HCT116 (cell line): ENCODE results near the gene LDB2. TPM values are rescaled to one million over a fixed set of nuclear protein-coding genes. Genes with fewer than 3 reads are reported as not detected.

Experiments used
- ATAC-seq: fragments of 200-7000 bp; cut with Tn5 transposase; 2 replicates; pipeline ENCODE4 v1.9.1; 2020; ENCODE audit warnings: mild to moderate bottlenecking, moderate library complexity
- BruUV-seq: library from RNA; stranded (reverse); fragments of 400-500 nt; replicated peaks from 2 replicates; lab custom pipeline; 2021; lab: Mats Ljungman, UMichigan
- CTCF ChIA-PET: fragments of 300-600 bp; sonication (Branson Sonifier 250); formaldehyde crosslinking; loops from one replicate; lab custom pipeline; 2021; ENCODE audit warnings: antibody characterized with exemption; lab: Charles Lee
- POLR2A ChIA-PET: fragments of 300-600, 350-600 bp; sonication (Branson Sonifier 250); formaldehyde crosslinking; loops from one replicate; lab custom pipeline; 2021; ENCODE audit warnings: antibody characterized with exemption; lab: Charles Lee
- RAD21 ChIA-PET, 2 experiments: fragments of 300-600 bp; sonication (Branson Sonifier 250); formaldehyde crosslinking; loops; one replicate each; lab custom pipeline; 2023; ENCODE audit warnings: low total read pairs in 2 of 2; ENCODE audit not compliant: uncharacterized antibody in 2 of 2, unreplicated experiment in 2 of 2, low non-redundant PET in 1 of 2; lab: Charles Lee
- DNase-seq: peaks from one replicate; pipeline ENCODE4 v3.0.0-alpha.2; 2010; ENCODE audit warnings: low read depth, low spot score
- H2AFZ ChIP-seq: fragments of 200-600 bp; shearing (Covaris generic), sonication (generic); 2 replicates; pipeline ENCODE4 v1.6.1; 2017; ENCODE audit warnings: low read depth, mixed run types, mixed read lengths, antibody characterized with exemption, low read length; ENCODE audit not compliant: poor library complexity, severe bottlenecking
- H3K27ac ChIP-seq: 2 replicates; pipeline ENCODE4 v1.5.1; 2012; ENCODE audit warnings: low read depth, low read length
- H3K27me3 ChIP-seq: fragments of 200-600 bp; sonication (generic); 2 replicates; pipeline ENCODE4 v1.6.1; 2016; ENCODE audit warnings: mixed run types, low read length, mixed read lengths; ENCODE audit not compliant: insufficient read depth
- H3K36me3 ChIP-seq, 2 experiments: fragments of 200-500 bp in 1 of 2; fragments of 200-600 bp in 1 of 2; sonication (Bioruptor generic) in 1 of 2; sonication (generic) in 1 of 2; 2 replicates each; pipeline versions ENCODE4 v1.5.1 to v1.6.1; 2014 to 2016; ENCODE audit warnings: low read length in 2 of 2, inconsistent platforms in 1 of 2, mixed read lengths in 1 of 2, mixed run types in 1 of 2; ENCODE audit not compliant: insufficient read depth in 2 of 2, control insufficient read depth in 1 of 2
- H3K4me1 ChIP-seq, 2 experiments: fragments of 200-600 bp in 1 of 2; sonication (generic) in 1 of 2; 2 replicates each; pipeline versions ENCODE4 v1.5.1 to v1.6.1; 2012 to 2017; ENCODE audit warnings: low read length in 2 of 2, inconsistent platforms in 1 of 2, mild to moderate bottlenecking in 1 of 2, mixed read lengths in 1 of 2, mixed run types in 1 of 2, moderate library complexity in 1 of 2; ENCODE audit not compliant: insufficient read depth in 2 of 2, control insufficient read depth in 1 of 2
- H3K4me2 ChIP-seq: fragments of 200-600 bp; sonication (generic); 2 replicates; pipeline ENCODE4 v1.6.1; 2017; ENCODE audit warnings: mixed run types, low read length, mixed read lengths
- H3K4me3 ChIP-seq, 2 experiments: fragments of 200-600 bp in 1 of 2; sonication (generic) in 1 of 2; replicated peaks in 1 of 2; 2 replicates each; pipeline ENCODE4 v1.5.1; 2011 to 2016; ENCODE audit warnings: low read length in 2 of 2, control low read depth in 1 of 2, low read depth in 1 of 2, mild to moderate bottlenecking in 1 of 2, mixed read lengths in 1 of 2, mixed run types in 1 of 2
- H3K79me2 ChIP-seq: fragments of 200-600 bp; sonication (generic); 2 replicates; pipeline ENCODE4 v1.6.1; 2017; ENCODE audit warnings: mild to moderate bottlenecking, mixed run types, low read length, moderate library complexity, mixed read lengths; ENCODE audit not compliant: insufficient read depth
- H3K9ac ChIP-seq: fragments of 200-600 bp; sonication (generic); 2 replicates; pipeline ENCODE4 v1.6.1; 2016; ENCODE audit warnings: low read length, mixed read lengths
- H3K9me2 ChIP-seq: fragments of 200-600 bp; sonication (generic), shearing (Covaris generic); 2 replicates; pipeline ENCODE4 v1.6.1; 2017; ENCODE audit warnings: mixed run types, mild to moderate bottlenecking, moderate library complexity; ENCODE audit not compliant: insufficient read depth
- H3K9me3 ChIP-seq, 2 experiments: fragments of 200-500 bp in 1 of 2; fragments of 200-600 bp in 1 of 2; sonication (Bioruptor generic) in 1 of 2; sonication (generic) in 1 of 2; 2 replicates each; pipeline ENCODE4 v1.6.1; 2014 to 2017; ENCODE audit warnings: low read length in 2 of 2, mixed read lengths in 2 of 2, inconsistent platforms in 1 of 2, low read depth in 1 of 2, mild to moderate bottlenecking in 1 of 2, mixed run types in 1 of 2, moderate library complexity in 1 of 2; ENCODE audit not compliant: control insufficient read depth in 1 of 2, insufficient read depth in 1 of 2
- H4K20me1 ChIP-seq: fragments of 200-600 bp; sonication (generic), shearing (Covaris generic); 2 replicates; pipeline ENCODE4 v1.6.1; 2017; ENCODE audit warnings: mixed run types, mild to moderate bottlenecking, moderate library complexity; ENCODE audit not compliant: insufficient read depth
- CBX3 ChIP-seq: IDR thresholded peaks from 2 replicates; pipeline ENCODE4 v1.6.1; 2012; ENCODE audit warnings: low read depth
- CEBPB ChIP-seq: IDR thresholded peaks from 2 replicates; pipeline ENCODE4 v1.6.1; 2012; ENCODE audit warnings: low read depth
- EGR1 ChIP-seq: IDR thresholded peaks from 2 replicates; pipeline ENCODE4 v1.6.1; 2012; ENCODE audit warnings: low read depth
- ELF1 ChIP-seq: IDR thresholded peaks from 2 replicates; pipeline ENCODE4 v1.6.1; 2012; ENCODE audit warnings: low read depth, borderline replicate concordance
- EZH2 ChIP-seq: fragments of 200-600 bp; sonication (generic); IDR thresholded peaks from 2 replicates; pipeline ENCODE4 v1.6.1; 2017; ENCODE audit warnings: antibody characterized with exemption, mixed run types
- EZH2phosphoT487 ChIP-seq: fragments of 200-600 bp; IDR thresholded peaks from 2 replicates; pipeline ENCODE4 v1.6.1; 2018; ENCODE audit warnings: antibody characterized with exemption, borderline replicate concordance
- MAX ChIP-seq: IDR thresholded peaks from 2 replicates; pipeline ENCODE4 v1.6.1; 2012
- POLR2A ChIP-seq: IDR thresholded peaks from 2 replicates; pipeline ENCODE4 v1.7.0; 2011; ENCODE audit warnings: borderline replicate concordance; ENCODE audit not compliant: insufficient read depth, insufficient read length; ENCODE audit errors: extremely low read depth
- POLR2AphosphoS5 ChIP-seq: IDR thresholded peaks from 2 replicates; pipeline ENCODE4 v1.6.1; 2011; ENCODE audit warnings: mild to moderate bottlenecking, low read depth, low read length, moderate library complexity
- RAD21 ChIP-seq: IDR thresholded peaks from 2 replicates; pipeline ENCODE4 v1.6.1; 2012; ENCODE audit warnings: low read depth, mild to moderate bottlenecking
- SP1 ChIP-seq: IDR thresholded peaks from 2 replicates; pipeline ENCODE4 v1.6.1; 2012; ENCODE audit warnings: low read depth
- YY1 ChIP-seq: IDR thresholded peaks from 2 replicates; pipeline ENCODE4 v1.6.1; 2011; ENCODE audit warnings: low read length, low read depth, moderate library complexity, mild to moderate bottlenecking; ENCODE audit not compliant: insufficient replicate concordance; ENCODE audit errors: extremely low read depth
- ZNF274 ChIP-seq: fragments of 200-500 bp; sonication (Bioruptor generic); IDR thresholded peaks from 2 replicates; pipeline ENCODE4 v1.6.1; 2014; ENCODE audit warnings: mild to moderate bottlenecking, low read depth, low read length, inconsistent platforms
- intact Hi-C: fragments of 100-400 bp; cut with micrococcal nuclease; formaldehyde crosslinking; loops from 2 replicates; pipeline ENCODE4 v1.10.0; 2022
- total RNA-seq: library from RNA; stranded (reverse); gene quantifications from one replicate; pipeline ENCODE4 v1.2.1, GENCODE V29; 2021; ENCODE audit not compliant: unreplicated experiment
- TF ChIP-seq, protein P1 (sequence below): IDR thresholded peaks from 2 replicates; pipeline ENCODE4 v1.6.1; 2012; ENCODE audit warnings: low read depth

LDB2 gene
- total RNA-seq, 1 experiment from 2014 or later, result 0.12 TPM

DNA sequence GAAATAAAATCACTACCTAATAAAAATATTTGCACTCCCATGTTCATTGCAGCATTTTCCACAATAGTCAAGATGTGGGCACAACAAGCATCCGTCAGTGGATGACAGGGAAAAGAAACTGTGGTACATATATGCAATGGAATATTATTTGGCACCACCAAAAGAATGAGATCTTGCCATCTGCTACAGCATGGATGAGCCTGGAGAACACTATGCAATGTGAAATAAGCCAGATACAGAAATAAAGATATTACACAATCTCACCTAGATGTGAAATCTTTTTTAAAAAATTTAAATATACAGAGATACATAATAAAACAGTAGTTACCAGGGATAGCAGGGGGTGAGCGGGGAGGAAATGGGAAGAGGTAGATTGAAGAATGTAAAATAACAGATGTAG, 44.8 kb downstream of the LDB2 start:
- no peak for DNase-seq
- H3K9ac ChIP-seq, result no peak overlapping the region
- ChIA-PET CTCF (no interaction called here), POLR2A (no interaction called here)
- H3K27ac ChIP-seq, result no peak overlapping the region
- no peaks in the 10 kb centered on the region for H4K20me1 ChIP-seq
- no peak for ATAC-seq
- H3K36me3 ChIP-seq, result no peaks in the 10 kb centered on the region
- H3K4me3 ChIP-seq, result no peak overlapping the region
- H3K9me3 ChIP-seq, result no peaks in the 10 kb centered on the region
- H3K27me3 ChIP-seq, result no peaks in the 10 kb centered on the region
- no TSS peak for BruUV-seq
- H3K4me2 ChIP-seq, result no peak overlapping the region
- TF ChIP-seq CEBPB, result no peak
- TF ChIP-seq EGR1, result no peak
- TF ChIP-seq ELF1, result no peak
- no peak for TF ChIP-seq EZH2phosphoT487
- TF ChIP-seq SP1, result no peak
- no peak for TF ChIP-seq ZNF274
- no peak for TF ChIP-seq CBX3
- TF ChIP-seq POLR2A, result no peak
- TF ChIP-seq, all 23 proteins: peak for 0
- Histone ChIP-seq H2AFZ (no peak overlapping the region), H3K4me1 (no peaks in the 10 kb centered on the region), H3K9me2 (no peaks in the 10 kb centered on the region), H3K79me2 (no peaks in the 10 kb centered on the region)
- intact Hi-C loops, result no loop called here
- RAD21 ChIA-PET, result no interaction called here

DNA sequence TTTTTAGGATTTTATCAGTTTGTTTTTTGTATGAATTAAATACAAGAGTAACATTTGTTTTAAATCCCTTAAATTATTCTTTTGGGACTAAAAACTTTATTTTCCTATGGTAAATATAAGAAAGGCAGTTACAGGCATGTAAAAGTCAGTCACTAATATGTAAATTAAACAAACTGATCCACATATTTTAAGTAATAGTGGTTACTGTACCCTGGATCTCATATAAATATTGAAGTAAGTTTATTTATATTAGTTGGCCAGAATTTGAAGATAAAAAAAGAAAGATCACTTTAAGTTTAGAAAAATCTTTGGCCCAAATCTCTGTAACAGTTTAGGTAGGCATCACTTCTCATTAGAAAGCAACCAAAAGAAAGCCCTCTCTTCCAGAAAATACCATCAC, 45.8 kb downstream of the LDB2 start:
- H3K9me2 ChIP-seq, result no peaks in the 10 kb centered on the region
- ChIA-PET POLR2A (no interaction called here), CTCF (no interaction called here), RAD21 (no interaction called here)
- H3K4me3 ChIP-seq, result no peak overlapping the region
- no peak overlapping the region for H3K9ac ChIP-seq
- no peaks in the 10 kb centered on the region for H4K20me1 ChIP-seq
- intact Hi-C loops, result no loop called here
- TF ChIP-seq RAD21 (no peak), EGR1 (no peak), ELF1 (no peak), ZNF274 (no peak), EZH2 (no peak), CEBPB (no peak), POLR2A (no peak), YY1 (no peak), EZH2phosphoT487 (no peak), POLR2AphosphoS5 (no peak), MAX (no peak), SP1 (no peak)
- TF ChIP-seq, protein P1, sequence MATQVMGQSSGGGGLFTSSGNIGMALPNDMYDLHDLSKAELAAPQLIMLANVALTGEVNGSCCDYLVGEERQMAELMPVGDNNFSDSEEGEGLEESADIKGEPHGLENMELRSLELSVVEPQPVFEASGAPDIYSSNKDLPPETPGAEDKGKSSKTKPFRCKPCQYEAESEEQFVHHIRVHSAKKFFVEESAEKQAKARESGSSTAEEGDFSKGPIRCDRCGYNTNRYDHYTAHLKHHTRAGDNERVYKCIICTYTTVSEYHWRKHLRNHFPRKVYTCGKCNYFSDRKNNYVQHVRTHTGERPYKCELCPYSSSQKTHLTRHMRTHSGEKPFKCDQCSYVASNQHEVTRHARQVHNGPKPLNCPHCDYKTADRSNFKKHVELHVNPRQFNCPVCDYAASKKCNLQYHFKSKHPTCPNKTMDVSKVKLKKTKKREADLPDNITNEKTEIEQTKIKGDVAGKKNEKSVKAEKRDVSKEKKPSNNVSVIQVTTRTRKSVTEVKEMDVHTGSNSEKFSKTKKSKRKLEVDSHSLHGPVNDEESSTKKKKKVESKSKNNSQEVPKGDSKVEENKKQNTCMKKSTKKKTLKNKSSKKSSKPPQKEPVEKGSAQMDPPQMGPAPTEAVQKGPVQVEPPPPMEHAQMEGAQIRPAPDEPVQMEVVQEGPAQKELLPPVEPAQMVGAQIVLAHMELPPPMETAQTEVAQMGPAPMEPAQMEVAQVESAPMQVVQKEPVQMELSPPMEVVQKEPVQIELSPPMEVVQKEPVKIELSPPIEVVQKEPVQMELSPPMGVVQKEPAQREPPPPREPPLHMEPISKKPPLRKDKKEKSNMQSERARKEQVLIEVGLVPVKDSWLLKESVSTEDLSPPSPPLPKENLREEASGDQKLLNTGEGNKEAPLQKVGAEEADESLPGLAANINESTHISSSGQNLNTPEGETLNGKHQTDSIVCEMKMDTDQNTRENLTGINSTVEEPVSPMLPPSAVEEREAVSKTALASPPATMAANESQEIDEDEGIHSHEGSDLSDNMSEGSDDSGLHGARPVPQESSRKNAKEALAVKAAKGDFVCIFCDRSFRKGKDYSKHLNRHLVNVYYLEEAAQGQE, result no peak
- no peaks in the 10 kb centered on the region for H3K27me3 ChIP-seq
- H3K36me3 ChIP-seq, result no peaks in the 10 kb centered on the region
- no TSS peak for BruUV-seq
- no peak overlapping the region for H3K27ac ChIP-seq
- H3K79me2 ChIP-seq, result no peaks in the 10 kb centered on the region
- no peak for DNase-seq
- no peak overlapping the region for H3K4me2 ChIP-seq
- no peak overlapping the region for H2AFZ ChIP-seq
- H3K9me3 ChIP-seq, result no peaks in the 10 kb centered on the region
- ATAC-seq, result no peak
- no peaks in the 10 kb centered on the region for H3K4me1 ChIP-seq
